ENCODE data around the gene ZNF609.

Gene ZNF609

DNA sequence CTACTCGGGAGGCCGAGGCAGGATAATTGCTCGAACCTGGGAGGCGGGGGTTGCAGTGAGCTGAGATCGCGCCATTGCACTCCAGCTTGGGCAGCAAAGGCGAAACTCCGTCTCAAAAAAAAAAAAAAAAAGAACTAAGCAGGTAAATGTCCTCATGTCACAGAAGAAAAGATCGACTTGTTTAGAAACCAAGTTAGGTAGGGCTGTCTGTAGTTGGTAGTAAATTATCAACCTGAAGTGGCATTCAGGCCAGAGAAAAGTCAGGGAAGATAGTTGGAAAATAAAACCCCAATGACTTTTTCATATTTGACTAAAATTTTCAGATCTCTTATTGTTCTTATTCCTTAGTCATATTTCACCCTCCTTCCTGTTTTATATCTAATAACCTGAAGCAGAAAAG lies 55.4 kb downstream of the ZNF609 start:
- TF ChIP-seq, protein P1, sequence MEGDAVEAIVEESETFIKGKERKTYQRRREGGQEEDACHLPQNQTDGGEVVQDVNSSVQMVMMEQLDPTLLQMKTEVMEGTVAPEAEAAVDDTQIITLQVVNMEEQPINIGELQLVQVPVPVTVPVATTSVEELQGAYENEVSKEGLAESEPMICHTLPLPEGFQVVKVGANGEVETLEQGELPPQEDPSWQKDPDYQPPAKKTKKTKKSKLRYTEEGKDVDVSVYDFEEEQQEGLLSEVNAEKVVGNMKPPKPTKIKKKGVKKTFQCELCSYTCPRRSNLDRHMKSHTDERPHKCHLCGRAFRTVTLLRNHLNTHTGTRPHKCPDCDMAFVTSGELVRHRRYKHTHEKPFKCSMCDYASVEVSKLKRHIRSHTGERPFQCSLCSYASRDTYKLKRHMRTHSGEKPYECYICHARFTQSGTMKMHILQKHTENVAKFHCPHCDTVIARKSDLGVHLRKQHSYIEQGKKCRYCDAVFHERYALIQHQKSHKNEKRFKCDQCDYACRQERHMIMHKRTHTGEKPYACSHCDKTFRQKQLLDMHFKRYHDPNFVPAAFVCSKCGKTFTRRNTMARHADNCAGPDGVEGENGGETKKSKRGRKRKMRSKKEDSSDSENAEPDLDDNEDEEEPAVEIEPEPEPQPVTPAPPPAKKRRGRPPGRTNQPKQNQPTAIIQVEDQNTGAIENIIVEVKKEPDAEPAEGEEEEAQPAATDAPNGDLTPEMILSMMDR (IDR thresholded peaks at IDR 0.05; ENCODE audit: poor library complexity, severe bottlenecking), result no peak

DNA sequence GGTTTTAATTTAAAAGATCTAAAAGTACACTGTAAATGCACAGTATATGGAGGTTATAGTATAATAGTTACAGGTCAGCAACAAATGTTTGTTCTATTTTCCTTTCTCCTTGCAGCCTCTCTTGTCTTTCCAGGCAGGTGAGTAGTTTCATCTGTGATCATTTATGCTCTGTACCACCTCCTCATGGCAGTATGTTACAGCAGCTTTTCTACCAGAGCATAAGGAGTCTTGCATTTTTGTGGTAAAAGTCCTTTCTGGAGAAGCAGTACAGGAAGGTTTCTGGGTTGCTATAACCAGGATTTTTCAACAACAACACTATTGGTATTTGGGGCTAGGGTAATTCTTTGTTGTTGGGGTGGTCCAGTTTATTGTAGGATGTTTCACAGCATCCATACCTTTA lies 59.5 kb downstream of the ZNF609 start:
- ATAC-seq (ENCODE audit: low read depth) (no peak), DNase-seq (ENCODE audit: low spot score) (no peak)
- no peak overlapping the region for H3K27ac ChIP-seq (ENCODE audit: poor library complexity, severe bottlenecking)
- no peaks in the 10 kb centered on the region for H3K27me3 ChIP-seq (ENCODE audit: insufficient read depth, poor library complexity, severe bottlenecking)
- no peaks in the 10 kb centered on the region for H3K9me3 ChIP-seq (ENCODE audit: severe bottlenecking)
- TF ChIP-seq, protein P1 (IDR thresholded peaks at IDR 0.05; ENCODE audit: poor library complexity, severe bottlenecking), result peak; percentile 24
- no peak overlapping the region for H3K4me3 ChIP-seq (ENCODE audit: severe bottlenecking)
- H3K36me3 ChIP-seq (ENCODE audit: low read depth), result peaks cover 17% of the 10 kb centered on the region; the same call in 1 of the 2 replicates
- H3K4me1 ChIP-seq (ENCODE audit: insufficient read depth, poor library complexity, severe bottlenecking), result peaks cover 36% of the 10 kb centered on the region

More for the DNA sequence above, 55.4 kb downstream of the ZNF609 start:
- H3K27ac ChIP-seq (ENCODE audit: poor library complexity, severe bottlenecking), result no peak overlapping the region
- H3K9me3 ChIP-seq (ENCODE audit: severe bottlenecking), result no peaks in the 10 kb centered on the region
- no peak for ATAC-seq (ENCODE audit: low read depth)
- no peak for DNase-seq (ENCODE audit: low spot score)
- peaks cover 33% of the 10 kb centered on the region for H3K36me3 ChIP-seq (ENCODE audit: low read depth)
- H3K4me1 ChIP-seq (ENCODE audit: insufficient read depth, poor library complexity, severe bottlenecking), result peaks cover 29% of the 10 kb centered on the region
- no peaks in the 10 kb centered on the region for H3K27me3 ChIP-seq (ENCODE audit: insufficient read depth, poor library complexity, severe bottlenecking)
- no peak overlapping the region for H3K4me3 ChIP-seq (ENCODE audit: severe bottlenecking)

DNA sequence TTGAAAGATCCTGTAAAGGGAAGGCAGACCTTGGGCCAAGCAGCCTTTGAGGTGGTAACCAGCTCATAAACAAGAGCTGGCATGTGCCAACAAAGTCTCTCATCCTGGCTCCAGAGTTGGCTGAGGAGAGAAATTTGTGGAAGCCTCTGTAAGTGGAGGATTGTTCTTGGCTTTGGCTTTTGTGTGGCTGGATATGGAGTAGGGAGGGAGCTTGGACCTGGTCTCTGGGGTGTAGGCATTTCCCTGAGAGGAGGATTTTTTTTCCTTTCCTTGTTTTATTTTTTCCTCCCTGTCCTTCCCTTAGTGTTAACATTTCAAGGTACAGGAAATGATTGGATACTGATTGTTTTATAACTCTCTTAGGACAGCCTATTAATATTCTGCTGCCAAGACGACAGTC lies 60.8 kb downstream of the ZNF609 start:
- Histone ChIP-seq H3K9me3 (ENCODE audit: severe bottlenecking) (no peaks in the 10 kb centered on the region), H3K27me3 (ENCODE audit: insufficient read depth, poor library complexity, severe bottlenecking) (no peaks in the 10 kb centered on the region), H3K27ac (ENCODE audit: poor library complexity, severe bottlenecking) (peak overlapping the region; percentile 60), H3K36me3 (ENCODE audit: low read depth) (peaks cover 17% of the 10 kb centered on the region; the same call in 1 of the 2 replicates), H3K4me1 (ENCODE audit: insufficient read depth, poor library complexity, severe bottlenecking) (peaks cover 35% of the 10 kb centered on the region), H3K4me3 (ENCODE audit: severe bottlenecking) (no peak overlapping the region)
- TF ChIP-seq, protein P1 (IDR thresholded peaks at IDR 0.05; ENCODE audit: poor library complexity, severe bottlenecking), result no peak
- no peak for DNase-seq (ENCODE audit: low spot score)
- peak; percentile 28 for ATAC-seq (ENCODE audit: low read depth)

DNA sequence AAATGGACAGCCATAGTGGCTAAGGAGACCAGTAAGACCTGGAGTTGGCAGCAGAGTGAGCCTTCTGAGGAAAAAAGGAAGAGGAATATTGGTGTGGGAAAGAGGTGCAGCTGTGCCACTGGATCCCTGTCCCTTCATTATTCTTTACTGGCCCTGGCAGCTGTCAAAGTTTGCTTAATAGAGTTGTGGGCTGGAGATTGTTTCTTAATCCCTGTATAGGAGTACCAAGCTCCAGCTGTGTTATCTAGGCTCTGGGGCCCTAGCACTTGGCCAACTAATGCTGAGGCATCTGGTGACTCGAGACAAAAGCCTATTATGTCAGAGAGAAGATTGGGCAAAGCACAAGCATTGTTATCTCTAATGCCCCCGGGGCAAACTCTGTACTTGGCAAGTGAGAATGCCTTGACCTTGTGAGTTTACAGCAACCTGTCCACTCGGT lies 61.4 kb downstream of the ZNF609 start:
- peak overlapping the region; percentile 60 for H3K27ac ChIP-seq (ENCODE audit: poor library complexity, severe bottlenecking)
- TF ChIP-seq, protein P1 (IDR thresholded peaks at IDR 0.05; ENCODE audit: poor library complexity, severe bottlenecking), result no peak
- H3K4me1 ChIP-seq (ENCODE audit: insufficient read depth, poor library complexity, severe bottlenecking), result peaks cover 35% of the 10 kb centered on the region
- H3K9me3 ChIP-seq (ENCODE audit: severe bottlenecking), result no peaks in the 10 kb centered on the region
- ATAC-seq (ENCODE audit: low read depth) (peak; percentile 96), DNase-seq (ENCODE audit: low spot score) (peak; percentile 89)
- H3K4me3 ChIP-seq (ENCODE audit: severe bottlenecking), result no peak overlapping the region
- peaks cover 17% of the 10 kb centered on the region; the same call in 1 of the 2 replicates for H3K36me3 ChIP-seq (ENCODE audit: low read depth)
- H3K27me3 ChIP-seq (ENCODE audit: insufficient read depth, poor library complexity, severe bottlenecking), result no peaks in the 10 kb centered on the region

DNA sequence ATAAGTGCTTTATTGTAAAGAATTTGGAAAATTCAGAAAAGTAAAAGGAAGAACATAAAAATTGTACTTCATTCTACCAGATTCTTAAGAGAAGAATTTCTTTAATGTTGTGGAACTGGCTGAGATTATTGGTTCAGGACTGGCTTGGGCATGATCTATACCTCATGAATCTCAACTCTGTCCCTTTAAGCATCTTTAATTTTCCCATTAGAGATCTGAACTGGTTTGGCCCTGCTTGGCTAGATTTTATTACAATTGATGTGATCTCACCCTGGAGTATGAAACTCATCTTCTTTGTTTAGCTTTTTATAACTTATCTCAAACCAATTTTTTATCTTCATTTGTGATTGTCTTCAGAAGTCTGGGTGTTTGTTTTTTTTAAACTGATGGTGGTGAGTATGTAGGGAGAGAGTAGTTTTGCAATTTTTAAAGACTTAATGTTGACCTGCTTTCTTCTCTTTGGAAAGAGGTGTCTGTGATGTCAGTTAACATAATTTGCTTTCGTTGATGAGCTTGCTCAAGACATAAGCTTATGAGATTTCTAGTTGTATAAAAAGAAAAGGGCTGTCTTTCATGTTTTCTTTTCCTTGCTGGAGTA lies 61.9 kb downstream of the ZNF609 start:
- Histone ChIP-seq H3K9me3 (ENCODE audit: severe bottlenecking) (no peaks in the 10 kb centered on the region), H3K4me3 (ENCODE audit: severe bottlenecking) (no peak overlapping the region), H3K4me1 (ENCODE audit: insufficient read depth, poor library complexity, severe bottlenecking) (peaks cover 35% of the 10 kb centered on the region), H3K36me3 (ENCODE audit: low read depth) (peaks cover 12% of the 10 kb centered on the region; the same call in 1 of the 2 replicates), H3K27ac (ENCODE audit: poor library complexity, severe bottlenecking) (peak overlapping the region; percentile 60), H3K27me3 (ENCODE audit: insufficient read depth, poor library complexity, severe bottlenecking) (no peaks in the 10 kb centered on the region)
- ATAC-seq (ENCODE audit: low read depth), result peak; percentile 18; the same call in 2 of the 3 replicates
- TF ChIP-seq, protein P1 (IDR thresholded peaks at IDR 0.05; ENCODE audit: poor library complexity, severe bottlenecking), result no peak
- no peak for DNase-seq (ENCODE audit: low spot score)
